HG03432 (cell line): ENCODE results near the gene UMOD.

ENCODE experiments used
- ATAC-seq: cut with Tn5 transposase; IDR thresholded peaks from one replicate; pipeline ENCODE4 v1.9.1; 2021; ENCODE audit warnings: mild to moderate bottlenecking, moderate library complexity; ENCODE audit not compliant: unreplicated experiment

The UMOD gene

GRCh38 chr16:20303012-20303411 is 49.5 kb downstream of the UMOD start:
- ATAC-seq, result no peak

- ATAC-seq, result no peak
Measured at GRCh38 chr16:20302389-20302788, 50.1 kb downstream of the UMOD start.

- no peak for ATAC-seq
Measured at GRCh38 chr16:20301840-20302239, 50.7 kb downstream of the UMOD start.

- ATAC-seq, result peak; percentile 76
Measured at GRCh38 chr16:20300312-20301097, 52.0 kb downstream of the UMOD start.

- no peak for ATAC-seq
Measured at GRCh38 chr16:20298452-20298851, 54.1 kb downstream of the UMOD start.

- ATAC-seq, result no peak
Measured at GRCh38 chr16:20291208-20292206, 61.0 kb downstream of the UMOD start.

GRCh38 chr16:20289571-20289970 is 62.9 kb downstream of the UMOD start:
- no peak for ATAC-seq

- no peak for ATAC-seq
Measured at GRCh38 chr16:20285993-20286499, 66.5 kb downstream of the UMOD start.
